Stimulated activated CD8-positive, alpha-beta memory T cell treated with anti-CD3 and anti-CD28 coated beads, Interleukin-15, amount 100 ng/mL, for 4 hours (primary cell): ENCODE measurements around the gene CD164.
"Not testable (repeated sequence)": the region's sequence is repeated elsewhere in the genome, so short reads cannot be mapped to it uniquely, and the experiment has no call there.

ENCODE experiments used
- DNase-seq, 2 donors: peaks; one replicate each; pipeline ENCODE4 v3.0.0-alpha.2; 2020; ENCODE audit warnings: low read depth in 2 of 2

The CD164 gene

GRCh38 chr6:109342911-109343310, 39.4 kb downstream of the CD164 start:
- no peak for DNase-seq

GRCh38 chr6:109342506-109342905, 39.8 kb downstream of the CD164 start:
- no peak for DNase-seq

DNA sequence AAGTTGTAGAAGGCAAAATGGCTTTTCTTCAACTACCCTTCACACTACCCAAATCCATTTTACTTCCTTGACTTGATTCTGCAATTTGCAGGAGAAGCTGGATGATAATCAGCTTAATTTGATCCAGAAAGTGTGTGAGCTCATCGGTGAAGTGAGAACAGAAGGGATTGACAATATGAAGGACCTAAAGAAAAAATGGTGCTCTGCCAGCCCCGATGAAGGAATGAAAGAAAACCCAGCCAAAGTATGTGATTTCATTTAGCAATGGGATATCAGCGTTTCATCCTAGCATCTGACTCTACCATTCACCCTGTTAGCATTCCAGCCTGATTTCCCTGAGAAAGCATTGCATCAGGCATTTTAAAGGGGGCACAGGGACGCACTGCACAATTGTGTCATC, 41.5 kb downstream of the CD164 start:
- no peak for DNase-seq

DNA sequence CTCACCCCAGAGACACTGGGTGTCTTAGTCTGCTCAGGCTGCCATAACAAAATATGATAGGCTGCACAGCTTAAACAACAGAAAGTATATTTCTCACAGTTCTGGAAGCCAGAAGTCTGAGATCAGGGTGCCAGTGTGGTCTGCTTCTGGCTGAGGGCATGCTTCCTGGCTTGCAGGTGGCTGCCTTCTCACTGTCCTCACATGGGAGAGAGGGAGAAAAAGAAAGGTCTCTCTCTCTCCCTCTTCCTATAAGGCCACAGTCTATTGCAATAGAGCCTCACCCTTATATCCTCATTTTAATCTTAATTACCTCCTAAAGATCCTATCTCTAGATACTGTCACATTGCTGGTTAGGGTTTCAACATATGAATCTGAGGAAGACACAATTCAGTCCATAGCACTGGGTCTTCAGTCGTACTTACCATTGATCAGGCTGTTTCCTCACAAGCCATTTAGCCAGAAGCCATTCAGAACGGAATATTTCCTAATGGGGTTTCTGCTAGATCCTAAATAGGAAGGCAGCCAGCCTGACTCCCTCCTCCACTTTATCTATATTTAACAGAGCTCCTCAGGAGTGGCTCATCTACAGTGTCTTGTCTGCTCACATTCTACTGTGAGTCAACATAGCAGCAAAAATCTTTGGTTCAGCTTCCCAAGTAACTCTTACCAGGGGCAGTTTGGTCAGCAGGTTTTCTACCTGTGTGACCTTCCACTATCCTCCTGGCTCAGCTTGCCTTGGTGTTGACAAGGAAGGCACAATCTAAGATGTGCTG, 42.2 kb downstream of the CD164 start:
- DNase-seq = no peak

- no peak for DNase-seq
These were observed 45.9 kb downstream of the CD164 start for GRCh38 chr6:109336221-109336961.

DNA sequence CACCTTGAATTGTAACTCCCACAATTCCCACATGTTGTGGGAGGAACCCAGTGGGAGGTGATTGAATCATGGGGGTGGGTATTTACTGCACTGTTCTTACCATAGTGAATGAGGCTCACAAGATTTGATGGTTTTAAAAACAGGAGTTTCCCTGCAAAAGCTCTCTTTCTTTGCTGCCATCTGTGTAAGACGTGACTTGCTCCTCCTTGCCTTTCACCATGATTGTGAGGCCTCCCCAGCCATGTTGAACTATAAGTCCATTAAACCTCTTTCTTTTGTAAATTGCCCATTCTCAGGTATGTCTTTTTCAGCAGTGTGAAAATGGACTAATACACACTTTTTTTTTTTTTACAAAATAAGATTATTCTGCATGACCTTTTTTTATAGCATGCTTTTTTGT, 48.4 kb downstream of the CD164 start:
- DNase-seq = not testable (repeated sequence)

DNA sequence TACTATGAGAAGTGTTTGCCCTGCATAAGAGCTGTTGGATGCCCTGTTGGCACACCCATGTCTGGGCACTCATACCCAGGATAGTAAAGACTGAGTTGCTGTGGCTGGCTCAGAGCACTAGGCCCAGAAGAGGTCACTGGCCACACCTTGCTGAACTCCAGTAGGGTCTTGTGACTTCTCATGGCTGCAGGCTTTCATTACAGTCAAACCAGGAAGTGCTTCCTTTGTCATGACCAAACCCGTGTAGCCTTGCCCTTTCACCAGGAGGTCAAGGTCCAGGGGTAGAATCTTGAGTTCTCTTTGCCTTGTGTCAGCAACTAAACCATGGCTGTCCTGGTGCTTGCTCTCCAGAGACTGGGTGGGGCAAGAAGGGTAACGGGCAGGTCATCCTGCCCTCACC, 49.5 kb downstream of the CD164 start:
- DNase-seq = no peak

DNA sequence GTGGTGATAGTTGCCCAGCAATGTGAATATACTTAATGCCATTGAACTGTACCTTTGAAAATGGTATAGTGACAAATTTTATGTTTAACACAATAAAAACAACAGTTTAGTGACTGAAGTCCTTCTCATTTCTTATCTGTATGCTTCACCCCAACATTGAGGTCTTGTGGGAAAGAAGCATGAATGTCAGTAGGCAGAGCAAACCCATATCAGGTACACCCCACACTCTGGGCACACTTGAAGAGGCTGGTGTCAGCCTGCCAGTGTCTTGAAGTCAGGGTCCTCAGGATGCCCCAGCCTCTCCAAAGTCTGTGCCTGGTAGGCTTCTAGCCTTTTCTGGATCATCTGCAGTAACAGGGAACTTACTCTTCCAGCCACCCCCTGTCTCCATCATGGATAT, 51.2 kb downstream of the CD164 start:
- no peak for DNase-seq

GRCh38 chr6:109330263-109330662, 52.0 kb downstream of the CD164 start:
- DNase-seq = no peak

GRCh38 chr6:109328629-109329028, 53.6 kb downstream of the CD164 start:
- no peak for DNase-seq

GRCh38 chr6:109327959-109328358, 54.3 kb downstream of the CD164 start:
- no peak for DNase-seq

DNA sequence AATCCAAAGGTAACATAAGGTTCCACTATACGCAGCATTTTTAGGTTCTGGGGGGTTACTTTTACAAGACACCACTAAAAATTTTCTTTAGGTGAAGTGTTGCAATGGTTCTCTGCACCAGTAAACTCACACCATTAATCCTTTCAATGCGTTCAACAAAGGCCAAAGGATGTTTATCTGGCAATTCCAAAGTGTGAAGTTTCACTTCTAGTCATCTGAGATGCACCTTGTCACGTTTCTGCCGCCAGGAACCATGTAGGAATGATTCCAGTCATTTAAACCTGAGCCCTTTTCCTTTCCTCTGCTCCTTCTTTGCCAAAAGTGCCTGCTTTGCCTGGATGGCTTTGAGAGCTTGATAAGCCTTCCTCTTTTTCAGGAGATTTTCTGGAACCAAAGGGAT, 54.8 kb downstream of the CD164 start:
- DNase-seq = no peak

DNA sequence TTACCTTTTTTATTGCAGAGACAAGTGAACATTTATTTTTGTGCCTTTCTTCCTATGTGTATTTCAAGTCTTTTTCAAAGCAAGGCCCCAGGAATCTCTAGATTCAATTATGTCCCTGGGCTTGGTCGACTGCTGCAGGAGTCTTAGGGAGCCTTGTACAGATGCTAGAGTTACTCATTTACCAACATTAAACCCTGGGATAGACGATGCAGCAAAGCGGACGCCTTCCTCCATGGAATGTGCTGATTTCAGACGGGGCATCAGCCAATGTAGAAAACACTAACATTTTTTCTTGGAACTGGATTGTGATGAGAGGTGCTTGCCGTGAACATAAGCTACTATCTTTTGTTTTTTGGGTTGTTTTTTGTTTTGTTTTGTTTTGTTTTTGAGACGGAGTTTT, 55.9 kb downstream of the CD164 start:
- DNase-seq = no peak

DNA sequence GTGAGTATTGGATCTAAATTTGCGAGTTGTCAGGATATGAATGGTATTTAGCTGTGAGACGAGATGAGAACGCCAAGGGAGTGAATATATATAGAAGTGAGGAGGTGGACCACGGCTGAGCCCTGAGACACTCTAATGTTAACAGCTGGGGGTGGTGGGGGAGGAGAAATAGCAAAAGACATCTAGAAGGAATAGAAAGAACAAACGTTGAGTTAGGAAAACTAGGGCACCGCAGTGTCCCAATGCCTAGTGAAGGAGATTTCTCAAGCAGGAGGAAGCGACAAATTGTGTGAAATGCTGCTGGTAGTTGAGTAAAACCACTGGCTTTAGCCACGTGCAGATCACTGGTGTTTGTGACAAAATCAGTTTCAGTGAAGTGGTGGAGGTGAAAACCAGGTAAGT, 56.9 kb downstream of the CD164 start:
- no peak for DNase-seq

DNA sequence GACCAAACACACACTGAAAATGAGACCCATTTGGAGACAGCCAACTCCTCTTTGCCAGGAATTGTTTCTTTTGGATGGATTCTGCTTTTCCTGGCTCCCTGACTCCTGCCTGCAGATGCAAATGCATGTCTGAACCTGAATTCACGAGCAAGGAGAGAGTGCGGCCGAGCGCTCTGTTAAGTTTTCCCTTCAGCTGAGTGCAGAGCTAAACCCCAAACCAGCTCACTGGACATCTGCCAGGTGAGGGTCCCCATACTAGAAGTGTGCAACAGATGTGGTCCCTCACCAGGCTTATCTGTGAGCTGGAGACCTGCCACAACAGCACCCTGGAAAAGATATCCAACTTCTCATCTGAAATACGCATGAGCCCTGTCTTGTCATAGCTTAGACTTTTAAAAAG, 59.0 kb downstream of the CD164 start:
- no peak for DNase-seq

DNA sequence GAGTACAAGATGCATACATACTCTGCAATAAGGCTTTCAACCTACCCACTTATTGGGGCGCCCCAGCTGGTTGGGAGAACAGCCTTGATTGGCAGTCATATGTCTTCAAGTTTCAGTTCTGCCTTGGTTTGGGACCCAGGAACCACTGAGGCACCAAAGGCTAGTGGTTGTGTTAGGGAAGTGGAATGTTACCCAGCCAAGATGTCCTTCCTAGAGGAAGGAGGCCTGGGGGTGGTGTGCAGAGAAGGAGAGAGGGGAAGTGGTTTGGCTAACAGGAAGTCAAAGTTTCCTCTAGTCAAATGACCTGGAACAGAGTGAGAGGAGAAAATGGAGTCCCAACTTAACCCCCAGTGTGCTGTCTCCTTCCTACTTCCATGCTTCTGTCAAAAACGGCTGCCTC, 59.4 kb downstream of the CD164 start:
- DNase-seq = no peak

DNA sequence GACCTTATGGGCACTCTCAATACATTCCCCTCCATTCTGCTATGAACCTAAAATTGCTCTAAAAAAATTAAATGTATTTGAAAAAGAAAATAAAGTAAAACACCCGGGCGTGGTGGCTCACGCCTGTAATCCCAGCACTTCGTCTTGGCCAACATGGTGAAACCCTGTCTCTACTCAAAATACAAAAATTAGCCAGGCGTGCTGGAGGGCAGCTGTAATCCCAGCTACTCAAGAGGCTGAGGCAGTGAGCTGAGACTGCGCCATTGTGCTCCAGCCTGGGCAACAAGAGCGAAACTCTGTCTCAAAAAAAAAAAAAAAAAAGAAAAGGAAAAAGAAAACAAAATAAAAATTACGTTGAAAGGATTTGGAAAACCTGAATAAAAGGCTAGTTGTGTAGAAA, 60.5 kb downstream of the CD164 start:
- DNase-seq = no peak

GRCh38 chr6:109320072-109320471, 62.2 kb downstream of the CD164 start:
- DNase-seq = no peak

DNA sequence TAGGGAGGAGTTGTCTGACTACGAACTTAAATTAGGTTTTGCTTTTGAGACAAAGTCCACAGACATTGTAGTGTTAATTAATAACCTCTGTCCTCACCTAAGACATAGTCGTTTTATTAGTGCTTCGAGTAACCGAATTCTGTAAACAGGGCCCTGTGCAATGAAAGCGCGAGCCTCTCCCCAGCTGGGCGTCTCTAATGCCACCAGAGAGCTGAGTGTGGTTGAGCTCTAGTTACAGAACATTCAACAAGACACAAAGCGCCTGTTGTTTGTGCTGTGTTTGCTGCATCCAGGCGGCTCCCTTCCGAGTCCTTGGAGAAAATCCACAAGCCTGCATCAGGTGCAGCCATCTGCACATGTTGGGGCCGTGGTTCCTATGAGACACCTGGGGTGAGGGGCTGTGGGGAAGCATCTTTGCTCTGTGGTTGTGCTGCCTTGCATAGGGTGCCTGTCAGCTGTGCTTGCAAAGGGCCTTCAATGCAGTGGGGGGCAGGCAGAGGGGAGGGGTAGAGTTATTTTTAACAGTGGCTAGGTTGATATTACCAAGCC, 63.9 kb downstream of the CD164 start:
- DNase-seq = no peak

DNA sequence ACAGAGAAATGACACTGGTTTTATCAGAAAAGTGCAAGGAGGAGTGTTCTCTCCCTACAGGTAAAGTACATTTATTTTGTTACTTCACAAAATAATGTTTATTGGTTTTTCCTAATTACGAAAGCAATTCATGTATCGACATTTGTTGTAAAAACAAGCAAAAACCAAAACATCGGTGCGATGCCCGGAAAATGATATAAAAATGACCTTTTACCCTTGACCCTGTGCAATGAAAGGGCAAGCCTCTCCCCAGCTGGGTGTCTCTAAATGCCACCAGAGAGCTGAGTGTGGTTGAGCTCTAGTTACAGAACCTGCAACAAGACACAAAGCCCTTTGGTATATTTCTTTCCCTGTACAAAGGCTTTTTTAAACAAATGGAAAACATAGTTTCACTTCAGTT, 65.4 kb downstream of the CD164 start:
- DNase-seq = no peak
